Heart left ventricle (tissue), 16 donors: ENCODE measurements around the gene MPZL1. TPM values are rescaled to one million over a fixed set of nuclear protein-coding genes. Genes with fewer than 3 reads are reported as not detected.

Experiments
- ATAC-seq, 4 donors: fragments of 200-7000 bp; cut with Tn5 transposase; one replicate each; pipeline ENCODE4 v1.9.1; 2020 to 2022; ENCODE audit warnings: moderate library complexity in 4 of 4, mild to moderate bottlenecking in 3 of 4, moderate number of reproducible peaks in 1 of 4
- DNase-seq, 5 donors: peaks; one replicate each; pipeline ENCODE4 v3.0.0-alpha.2; 2020
- H3K27ac ChIP-seq, 12 donors: fragments of 200-600 bp; sonication (generic) in 4 of 12; one replicate each; pipeline versions ENCODE4 v1.5.0 to v1.8.0; 2016 to 2022; ENCODE audit warnings: mild to moderate bottlenecking in 2 of 12
- H3K27me3 ChIP-seq, 9 donors: fragments of 200-600 bp; sonication (generic) in 2 of 9; one replicate each; pipeline versions ENCODE4 v1.5.1 to v1.8.0; 2016 to 2022; ENCODE audit warnings: mild to moderate bottlenecking in 3 of 9
- H3K36me3 ChIP-seq, 9 donors: fragments of 200-600 bp; sonication (generic) in 2 of 9; one replicate each; pipeline versions ENCODE4 v1.5.0 to v1.8.0; 2018 to 2022; ENCODE audit warnings: mild to moderate bottlenecking in 2 of 9
- H3K4me1 ChIP-seq, 12 donors: fragments of 200-600 bp; sonication (generic) in 4 of 12; one replicate each; pipeline versions ENCODE4 v1.5.0 to v1.8.0; 2016 to 2022; ENCODE audit warnings: mild to moderate bottlenecking in 3 of 12
- H3K4me3 ChIP-seq, 12 donors: fragments of 200-600 bp; sonication (generic) in 4 of 12; one replicate each; pipeline versions ENCODE4 v1.5.0 to v1.8.0; 2017 to 2022; ENCODE audit warnings: mild to moderate bottlenecking in 9 of 12, moderate library complexity in 4 of 12
- H3K9me3 ChIP-seq, 12 donors: fragments of 200-600 bp; sonication (generic) in 4 of 12; one replicate each; pipeline versions ENCODE4 v1.5.0 to v1.8.0; 2016 to 2022; ENCODE audit warnings: mild to moderate bottlenecking in 1 of 12
- POLR2A ChIP-seq, 2 donors: fragments of 450-650 bp; IDR thresholded peaks; one replicate each; pipeline ENCODE4 v1.6.1; 2017; ENCODE audit warnings: antibody characterized with exemption in 2 of 2, mild to moderate bottlenecking in 2 of 2, moderate library complexity in 2 of 2
- WGBS, 4 donors: extraction: QIAGEN DNeasy Blood & Tissue Kit in 2 of 4; methylation state at CpG; one replicate each; pipeline versions ENCODE4 v1.1.5 to v1.1.7; 2013 to 2018; 5-methylcytosine and 5-hydroxymethylcytosine counted together
- intact Hi-C, 10 donors: fragments of 100-400 bp; cut with DNase I; formaldehyde crosslinking; loops; one replicate each; pipeline versions ENCODE4 v1.11.1 to v1.14.2; 2022
- polyA plus RNA-seq, 2 donors: library from polyadenylated mRNA; stranded (reverse); fragments of 200-250 nt; gene quantifications; one replicate each; pipeline ENCODE4 v1.2.3, GENCODE V29; 2013
- total RNA-seq, 9 donors: library from RNA; depleted of rRNA in 2 of 9; stranded (reverse); fragments of >200 nt in 2 of 9; fragmentation: NEBNext Ultra II Directional in 3 of 9; extraction: Animal tissue kit (Norgen Biotek cat#: 25700) in 3 of 9; gene quantifications; one replicate each; pipeline versions ENCODE4 v1.1.0 to v1.2.4, GENCODE V29; 2016 to 2023
- TF ChIP-seq, protein P1 (sequence below), 12 donors: fragments of 200-600 bp; sonication (generic) in 4 of 12; IDR thresholded peaks; one replicate each; pipeline versions ENCODE4 v1.5.0 to v1.8.0; 2018 to 2022; ENCODE audit warnings: antibody characterized with exemption in 12 of 12, mild to moderate bottlenecking in 5 of 12
- donor health status: ischemic (EF 13 %, LVEDD 7.1; RV severe dilation, severe dysfunction).
- donor health status: healthy with polysubstance abuse.
- donor health status: DM: no; HTN: yes; CAD: no.
- donor health status: DM: no; HTN: no; CAD: no.
- donor health status: ischemic (EF 25% LVEDD 6.9; RV normal size, moderate dysfunction).
- donor health status: ischemic (EF 25% LVEDD 5.7; RV mildly dilated, moderate dysfunction).
- donor health status: healthy.
- donor health status: DM: yes; HTN: yes; CAD: no.
- donor health status: ischemic (EF 35%, LVEDD 5.7; RV mildly dilated, moderate dysfunction).
- donor health status: nonischemic (EF 11% LVEDD 7.7; RV severe dilation, severe dysfunction).
- donor health status: DM: yes; HTN: yes; CAD: no.
- donor health status: PGD.
- donor health status: ischemic (EF 29% LVEDD 5.4; RV normal size, mild dysfunction).
- donor health status: nonischemic (EF 23%, LVEDD 6.1; RV moderate dilation, normal function).

MPZL1 gene
- total and polyA plus RNA-seq, 11 donors: 7.0 to 56.3 (median 29.4) TPM

- ATAC-seq: no peak
- 62 to 78% (median 67%) methylated on average over 2 of the region's 2 CpGs for WGBS, 4 donors
- no peaks in the 10 kb centered on the region for H3K27me3 ChIP-seq
- H3K9me3 ChIP-seq: no peaks in the 10 kb centered on the region
- no peak for TF ChIP-seq POLR2A (IDR thresholded peaks at IDR 0.05)
- TF ChIP-seq, protein P1, sequence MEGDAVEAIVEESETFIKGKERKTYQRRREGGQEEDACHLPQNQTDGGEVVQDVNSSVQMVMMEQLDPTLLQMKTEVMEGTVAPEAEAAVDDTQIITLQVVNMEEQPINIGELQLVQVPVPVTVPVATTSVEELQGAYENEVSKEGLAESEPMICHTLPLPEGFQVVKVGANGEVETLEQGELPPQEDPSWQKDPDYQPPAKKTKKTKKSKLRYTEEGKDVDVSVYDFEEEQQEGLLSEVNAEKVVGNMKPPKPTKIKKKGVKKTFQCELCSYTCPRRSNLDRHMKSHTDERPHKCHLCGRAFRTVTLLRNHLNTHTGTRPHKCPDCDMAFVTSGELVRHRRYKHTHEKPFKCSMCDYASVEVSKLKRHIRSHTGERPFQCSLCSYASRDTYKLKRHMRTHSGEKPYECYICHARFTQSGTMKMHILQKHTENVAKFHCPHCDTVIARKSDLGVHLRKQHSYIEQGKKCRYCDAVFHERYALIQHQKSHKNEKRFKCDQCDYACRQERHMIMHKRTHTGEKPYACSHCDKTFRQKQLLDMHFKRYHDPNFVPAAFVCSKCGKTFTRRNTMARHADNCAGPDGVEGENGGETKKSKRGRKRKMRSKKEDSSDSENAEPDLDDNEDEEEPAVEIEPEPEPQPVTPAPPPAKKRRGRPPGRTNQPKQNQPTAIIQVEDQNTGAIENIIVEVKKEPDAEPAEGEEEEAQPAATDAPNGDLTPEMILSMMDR (IDR thresholded peaks at IDR 0.05): no peak
- no peak for DNase-seq
- intact Hi-C loops: loop anchor here in 2 of 10 donors (5.0 kb wide), 2 partner anchors 102 to 137 kb away; no protein-coding TSS in a partner anchor
- peaks cover 0 to 100% (median 87%) of the 10 kb centered on the region in 9 donors for H3K36me3 ChIP-seq
- H3K4me1 ChIP-seq: peaks cover 6 to 51% (median 20%) of the 10 kb centered on the region in 12 donors
- no peak overlapping the region for H3K27ac ChIP-seq
- H3K4me3 ChIP-seq: no peak overlapping the region
Observed at GRCh38 chr1:167694691-167695090, 27.1 kb upstream of the MPZL1 start.

- Histone ChIP-seq H3K36me3 (peaks cover 0 to 100% (median 87%) of the 10 kb centered on the region in 9 donors), H3K27ac (no peak overlapping the region), H3K4me3 (no peak overlapping the region), H3K27me3 (no peaks in the 10 kb centered on the region), H3K9me3 (no peaks in the 10 kb centered on the region), H3K4me1 (peaks cover 6 to 51% (median 19%) of the 10 kb centered on the region in 12 donors)
- TF ChIP-seq, protein P1 (IDR thresholded peaks at IDR 0.05): no peak
- no peak for TF ChIP-seq POLR2A (IDR thresholded peaks at IDR 0.05)
- ATAC-seq (no peak), DNase-seq (no peak)
- 78 to 86% (median 83%) methylated on average over 2 of the region's 2 CpGs for WGBS, 4 donors
- intact Hi-C loops: no loop called here
Observed at GRCh38 chr1:167695147-167695546, 26.6 kb upstream of the MPZL1 start.

DNA sequence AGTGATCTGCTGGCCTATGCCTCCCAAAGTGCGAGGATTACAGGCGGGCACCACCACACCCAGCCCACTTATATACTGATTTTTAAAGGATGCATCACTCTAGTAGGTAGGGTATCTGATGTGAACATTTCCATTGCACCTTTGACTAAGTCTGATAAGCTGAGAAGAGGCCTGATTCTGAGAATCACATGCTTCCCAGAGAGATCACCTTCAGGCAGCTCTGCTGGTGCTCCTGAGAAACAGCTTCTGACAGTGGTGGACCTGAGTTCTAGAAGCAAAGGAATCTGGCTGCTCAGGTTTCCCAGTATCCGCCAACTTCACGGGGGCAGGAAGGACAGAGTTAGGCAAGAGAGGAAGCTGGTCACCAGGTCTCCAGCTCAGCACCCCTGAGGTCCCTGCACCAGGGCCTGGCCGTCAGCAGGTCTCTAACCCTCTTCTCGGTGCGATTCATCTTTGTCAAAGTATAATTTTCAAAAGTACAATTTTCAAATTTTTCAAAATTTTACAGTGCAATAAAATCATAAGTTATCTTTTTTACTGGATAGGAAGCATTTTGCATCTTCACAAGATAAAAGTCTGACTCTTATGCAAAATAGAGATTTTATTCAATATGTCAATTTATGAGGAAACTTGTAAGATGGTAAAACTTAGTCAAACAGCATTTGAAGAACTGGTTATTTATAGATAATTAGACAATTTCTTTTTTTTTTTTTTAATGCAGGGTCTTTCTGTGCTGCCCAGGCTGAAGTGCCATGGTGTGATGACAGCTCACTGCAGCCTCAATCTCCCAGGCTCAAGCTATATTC lies 25.8 kb upstream of the MPZL1 start:
- 87 to 89% (median 88%) methylated on average over 7 of the region's 7 CpGs for WGBS, 4 donors
- Histone ChIP-seq H3K4me3 (no peak overlapping the region), H3K27ac (no peak overlapping the region), H3K9me3 (no peaks in the 10 kb centered on the region), H3K36me3 (peaks cover 0 to 99% (median 87%) of the 10 kb centered on the region in 9 donors), H3K27me3 (no peaks in the 10 kb centered on the region), H3K4me1 (peaks cover 6 to 51% (median 19%) of the 10 kb centered on the region in 12 donors)
- no peak for ATAC-seq
- DNase-seq: no peak
- TF ChIP-seq, protein P1 (IDR thresholded peaks at IDR 0.05): no peak
- TF ChIP-seq POLR2A (IDR thresholded peaks at IDR 0.05): no peak
- intact Hi-C loops: no loop called here

DNA sequence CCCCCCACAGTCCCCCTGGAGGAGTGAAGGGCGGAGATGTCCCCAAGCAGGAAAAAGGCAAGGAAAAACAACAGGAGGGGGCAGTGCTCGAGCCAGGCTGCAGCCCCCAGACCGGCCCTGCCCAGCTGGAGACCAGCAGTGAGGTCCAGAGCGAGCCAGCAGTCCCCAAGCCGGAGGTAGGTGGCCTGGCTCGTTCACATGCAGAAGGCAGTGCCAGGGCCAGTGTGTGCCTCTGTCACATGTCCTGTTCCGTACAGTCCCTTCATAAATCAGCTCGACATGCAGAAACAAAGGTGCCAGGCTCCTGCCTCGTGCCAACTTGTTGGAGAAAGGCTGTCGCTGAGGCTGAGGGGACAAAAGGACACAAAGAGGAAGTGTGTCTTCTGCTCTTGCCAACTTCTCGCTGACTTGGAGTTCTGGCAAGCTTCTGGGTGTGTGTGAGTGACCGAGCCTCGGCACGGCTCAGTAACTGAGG lies 24.1 kb upstream of the MPZL1 start:
- peaks cover 0 to 99% (median 74%) of the 10 kb centered on the region in 9 donors for H3K36me3 ChIP-seq
- H3K4me3 ChIP-seq: no peak overlapping the region
- H3K9me3 ChIP-seq: no peaks in the 10 kb centered on the region
- no peaks in the 10 kb centered on the region for H3K27me3 ChIP-seq
- peak; percentile 72 to 92 (median 85) for DNase-seq
- H3K27ac ChIP-seq: peak overlapping the region; percentile 19 to 87 (median 71)
- peaks cover 6 to 44% (median 19%) of the 10 kb centered on the region in 12 donors for H3K4me1 ChIP-seq
- intact Hi-C loops: no loop called here
- 18 to 25% (median 20%) methylated on average over 12 to 14 of the region's 14 CpGs for WGBS, 4 donors
- TF ChIP-seq, protein P1 (IDR thresholded peaks at IDR 0.05): no peak
- no peak for TF ChIP-seq POLR2A (IDR thresholded peaks at IDR 0.05)
- ATAC-seq: peak; percentile 96
